AG09309 (cell line): ENCODE results near the gene ENKUR.
"Not testable (repeated sequence)": the region's sequence is repeated elsewhere in the genome, so short reads cannot be mapped to it uniquely, and the experiment has no call there.

Experiments
- DNase-seq: peaks from one replicate; pipeline ENCODE4 v3.0.0-alpha.2; 2010; ENCODE audit warnings: low read depth
- H3K4me3 ChIP-seq: 2 replicates; pipeline ENCODE4 v1.5.1; 2011; ENCODE audit warnings: mild to moderate bottlenecking, low read depth, low read length, moderate library complexity; ENCODE audit not compliant: control insufficient read depth
- TF ChIP-seq, protein P1 (sequence below): IDR thresholded peaks from 2 replicates; pipeline ENCODE4 v1.5.1; 2011; ENCODE audit warnings: mild to moderate bottlenecking, low read depth, low read length, inconsistent platforms; ENCODE audit not compliant: insufficient read depth, control insufficient read depth; ENCODE audit errors: missing control alignments

The ENKUR gene

DNA sequence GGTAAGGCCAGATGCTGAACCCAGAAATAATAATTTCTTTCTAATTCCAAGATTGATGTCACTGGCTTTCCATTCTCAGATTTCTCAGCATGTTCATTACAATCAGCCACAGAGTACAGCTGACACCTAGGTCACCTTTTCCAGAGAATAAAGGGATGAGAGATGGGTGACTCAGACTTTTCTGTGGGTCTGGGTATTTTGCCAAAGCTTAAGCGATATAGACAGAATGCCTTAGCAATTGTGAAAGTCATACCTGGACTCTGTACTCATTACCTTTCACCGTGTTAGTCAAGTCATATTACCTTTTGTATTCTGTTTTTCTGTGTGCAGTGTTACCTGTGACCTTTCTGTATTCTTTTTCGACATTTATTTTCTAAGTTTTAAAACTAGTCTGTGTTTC, 53.0 kb downstream of the ENKUR start:
- TF ChIP-seq, protein P1, sequence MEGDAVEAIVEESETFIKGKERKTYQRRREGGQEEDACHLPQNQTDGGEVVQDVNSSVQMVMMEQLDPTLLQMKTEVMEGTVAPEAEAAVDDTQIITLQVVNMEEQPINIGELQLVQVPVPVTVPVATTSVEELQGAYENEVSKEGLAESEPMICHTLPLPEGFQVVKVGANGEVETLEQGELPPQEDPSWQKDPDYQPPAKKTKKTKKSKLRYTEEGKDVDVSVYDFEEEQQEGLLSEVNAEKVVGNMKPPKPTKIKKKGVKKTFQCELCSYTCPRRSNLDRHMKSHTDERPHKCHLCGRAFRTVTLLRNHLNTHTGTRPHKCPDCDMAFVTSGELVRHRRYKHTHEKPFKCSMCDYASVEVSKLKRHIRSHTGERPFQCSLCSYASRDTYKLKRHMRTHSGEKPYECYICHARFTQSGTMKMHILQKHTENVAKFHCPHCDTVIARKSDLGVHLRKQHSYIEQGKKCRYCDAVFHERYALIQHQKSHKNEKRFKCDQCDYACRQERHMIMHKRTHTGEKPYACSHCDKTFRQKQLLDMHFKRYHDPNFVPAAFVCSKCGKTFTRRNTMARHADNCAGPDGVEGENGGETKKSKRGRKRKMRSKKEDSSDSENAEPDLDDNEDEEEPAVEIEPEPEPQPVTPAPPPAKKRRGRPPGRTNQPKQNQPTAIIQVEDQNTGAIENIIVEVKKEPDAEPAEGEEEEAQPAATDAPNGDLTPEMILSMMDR, result no peak
- H3K4me3 ChIP-seq, result no peak overlapping the region
- DNase-seq, result no peak

DNA sequence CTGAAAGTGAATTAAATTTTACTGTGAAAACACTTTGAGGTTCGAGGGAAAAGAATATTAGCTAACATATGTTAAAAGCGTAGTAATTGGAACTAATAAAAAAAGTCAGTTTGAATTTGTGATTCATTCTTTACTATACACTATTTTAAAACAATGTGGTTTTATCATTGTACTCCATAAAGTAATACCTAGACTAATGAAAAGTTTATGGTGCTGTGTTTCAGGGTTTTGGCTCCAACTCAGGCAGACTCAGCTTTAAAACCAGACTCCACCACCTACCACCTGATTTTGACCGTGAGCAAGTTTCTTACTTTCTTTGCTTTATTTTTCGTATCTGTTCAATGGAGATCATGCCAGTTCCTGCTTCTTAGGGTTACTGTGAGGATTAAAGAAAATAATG, 54.4 kb downstream of the ENKUR start:
- no peak overlapping the region for H3K4me3 ChIP-seq
- DNase-seq, result no peak
- TF ChIP-seq, protein P1, result no peak

DNA sequence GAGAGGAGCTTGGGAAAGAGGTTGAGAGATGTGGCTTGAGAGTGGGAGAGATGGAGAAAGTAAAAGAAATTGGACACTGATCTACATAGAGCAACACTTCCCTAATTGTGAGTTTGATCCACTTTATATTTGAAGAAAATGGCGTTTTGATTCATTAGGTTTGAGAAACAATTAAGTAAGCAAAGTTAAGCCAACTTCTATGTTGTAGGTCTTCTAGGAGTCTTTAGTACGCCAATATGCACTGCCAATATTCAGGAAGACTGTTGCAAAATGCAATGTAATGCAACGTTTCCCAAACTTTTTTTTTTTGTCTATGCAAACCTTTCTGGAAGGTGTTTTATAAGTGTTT, 56.6 kb downstream of the ENKUR start:
- H3K4me3 ChIP-seq, result no peak overlapping the region
- no peak for DNase-seq
- TF ChIP-seq, protein P1, result no peak

DNA sequence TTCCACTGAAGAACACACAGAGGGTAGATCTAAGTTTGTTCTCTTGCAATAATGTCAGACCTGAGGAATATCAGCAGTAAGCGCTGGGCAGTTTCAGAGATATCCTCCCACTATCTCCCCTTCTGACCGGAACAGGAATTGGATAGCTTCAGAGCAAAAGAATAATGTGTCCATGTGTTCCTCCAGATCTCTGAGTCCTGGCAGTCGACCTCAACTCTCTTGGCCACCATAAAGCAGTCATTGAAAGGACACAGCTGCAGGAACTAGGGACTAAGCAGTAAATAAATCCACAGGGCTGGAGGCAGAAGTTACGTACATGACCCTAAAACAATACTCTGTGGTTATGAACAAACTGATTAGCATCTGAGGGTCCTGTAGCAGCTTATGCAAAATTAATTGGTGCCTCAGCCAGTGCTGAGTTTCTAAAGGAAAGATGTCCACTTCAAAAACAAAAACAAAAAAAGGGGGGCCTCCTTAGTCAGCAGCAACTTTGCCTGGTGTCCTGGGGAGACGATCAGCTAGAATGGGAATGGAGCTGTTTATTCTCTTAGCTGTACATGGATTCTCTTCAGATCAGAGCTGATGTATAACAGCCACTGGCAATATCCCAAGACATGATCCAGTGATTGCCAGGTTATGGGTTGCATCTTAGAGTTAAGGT, 57.1 kb downstream of the ENKUR start:
- no peak for DNase-seq
- TF ChIP-seq, protein P1, result no peak
- H3K4me3 ChIP-seq, result no peak overlapping the region

DNA sequence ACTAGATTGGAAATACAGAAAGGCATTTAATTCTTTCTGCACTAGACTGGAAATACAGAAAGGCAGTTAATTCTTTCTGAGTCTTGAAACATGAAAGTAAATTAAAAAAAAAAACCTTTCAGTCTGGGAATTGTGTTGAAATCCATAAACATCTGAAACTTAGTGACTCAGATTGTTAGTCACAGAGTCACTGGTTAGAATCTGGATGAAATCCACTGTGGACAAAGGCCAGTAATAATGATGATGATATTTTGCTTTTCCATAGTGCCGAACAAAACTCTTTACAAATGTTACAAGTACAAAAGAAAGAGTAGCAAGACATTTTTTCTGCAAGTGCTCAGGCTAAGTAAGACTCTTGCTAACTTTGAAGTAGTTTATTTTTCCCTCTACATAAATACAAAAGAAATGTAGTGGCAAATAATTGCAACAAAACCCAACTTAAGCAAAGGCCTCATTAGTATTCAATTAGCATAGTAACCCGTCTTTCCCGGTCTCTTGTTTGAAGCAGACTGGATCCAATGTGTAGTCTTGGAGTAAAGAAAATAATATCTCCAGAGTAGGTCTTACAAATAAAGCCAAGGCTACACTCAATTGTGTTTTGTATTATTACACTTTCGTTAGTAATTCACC, 57.8 kb downstream of the ENKUR start:
- TF ChIP-seq, protein P1, result no peak
- H3K4me3 ChIP-seq, result no peak overlapping the region
- DNase-seq, result peak; percentile 82

DNA sequence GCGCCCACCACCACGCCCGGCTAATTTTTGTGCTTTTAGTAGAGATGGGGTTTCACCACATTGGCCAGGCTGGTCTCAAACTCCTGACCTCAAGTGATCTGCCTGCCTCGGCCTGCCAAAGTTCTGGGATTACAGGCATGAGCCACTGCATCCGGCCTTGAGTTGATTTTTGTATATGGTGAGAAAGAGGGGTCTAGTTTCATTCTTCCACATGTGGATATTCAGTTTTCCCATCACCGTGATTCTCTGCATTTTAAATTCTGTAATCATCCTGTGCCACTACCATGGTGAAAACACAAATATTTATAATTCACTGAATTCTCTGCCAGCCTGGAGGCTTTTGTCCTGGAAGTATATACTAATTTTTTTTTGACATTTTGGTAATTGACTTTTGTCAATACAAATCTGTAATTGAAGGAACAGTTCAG, 58.3 kb downstream of the ENKUR start:
- H3K4me3 ChIP-seq, DNase-seq: not testable (repeated sequence)

DNA sequence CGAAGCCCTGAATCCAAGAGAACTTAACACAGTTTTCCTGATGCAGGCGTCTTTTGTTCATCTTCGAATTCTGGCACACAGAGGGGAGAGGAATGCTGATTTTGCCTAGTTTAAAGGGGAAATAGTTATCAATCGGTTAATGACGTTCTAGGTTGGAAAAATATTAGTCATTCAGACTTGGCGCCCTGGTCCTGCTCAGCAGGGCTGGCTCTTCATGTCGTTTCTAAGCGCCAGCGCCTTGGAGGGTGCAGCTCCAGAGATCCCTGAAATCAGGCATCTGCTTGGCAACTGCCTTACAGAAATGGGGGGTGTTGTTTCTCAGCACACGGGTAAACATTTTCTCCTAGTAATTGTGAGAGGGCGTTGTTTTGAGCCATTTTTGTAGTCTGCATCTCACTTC, 62.3 kb downstream of the ENKUR start:
- no peak for DNase-seq
- TF ChIP-seq, protein P1, result no peak
- H3K4me3 ChIP-seq, result no peak overlapping the region
